ENCODE measurements around the gene CASP10.

The CASP10 gene

GRCh38 chr2:201263779-201264178 is 80.8 kb downstream of the CASP10 start:
- no peaks in the 10 kb centered on the region for H3K36me3 ChIP-seq (ENCODE audit: control insufficient read depth, insufficient read depth, low read length)
- H3K9ac ChIP-seq (ENCODE audit: low read length), result no peak overlapping the region
- no peak overlapping the region for H3K4me3 ChIP-seq (ENCODE audit: low read depth, low read length)
- no peaks in the 10 kb centered on the region for H3K9me3 ChIP-seq (ENCODE audit: control insufficient read depth, insufficient read depth, low read depth, low read length)
- H3K27ac ChIP-seq (ENCODE audit: low read depth, low read length), result no peak overlapping the region
- peaks cover 14% of the 10 kb centered on the region for H3K4me1 ChIP-seq (ENCODE audit: control insufficient read depth, insufficient read depth, low read length)
- no peaks in the 10 kb centered on the region for H3K27me3 ChIP-seq (ENCODE audit: control insufficient read depth, insufficient read depth, low read length)

GRCh38 chr2:201264472-201265173 is 81.7 kb downstream of the CASP10 start:
- Histone ChIP-seq H3K4me1 (ENCODE audit: control insufficient read depth, insufficient read depth, low read length) (peaks cover 6% of the 10 kb centered on the region; the same call in 1 of the 2 replicates), H3K9me3 (ENCODE audit: control insufficient read depth, insufficient read depth, low read depth, low read length) (no peaks in the 10 kb centered on the region), H3K4me3 (ENCODE audit: low read depth, low read length) (no peak overlapping the region), H3K36me3 (ENCODE audit: control insufficient read depth, insufficient read depth, low read length) (no peaks in the 10 kb centered on the region), H3K9ac (ENCODE audit: low read length) (no peak overlapping the region), H3K27ac (ENCODE audit: low read depth, low read length) (no peak overlapping the region), H3K27me3 (ENCODE audit: control insufficient read depth, insufficient read depth, low read length) (no peaks in the 10 kb centered on the region)

- H3K9ac ChIP-seq (ENCODE audit: low read length), result no peak overlapping the region
- no peaks in the 10 kb centered on the region for H3K9me3 ChIP-seq (ENCODE audit: control insufficient read depth, insufficient read depth, low read depth, low read length)
- H3K4me1 ChIP-seq (ENCODE audit: control insufficient read depth, insufficient read depth, low read length), result no peaks in the 10 kb centered on the region
- no peak overlapping the region for H3K27ac ChIP-seq (ENCODE audit: low read depth, low read length)
- H3K27me3 ChIP-seq (ENCODE audit: control insufficient read depth, insufficient read depth, low read length), result no peaks in the 10 kb centered on the region
- no peak overlapping the region for H3K4me3 ChIP-seq (ENCODE audit: low read depth, low read length)
- H3K36me3 ChIP-seq (ENCODE audit: control insufficient read depth, insufficient read depth, low read length), result no peaks in the 10 kb centered on the region
Measured at GRCh38 chr2:201266629-201267028, 83.7 kb downstream of the CASP10 start.

- no peak overlapping the region for H3K4me3 ChIP-seq (ENCODE audit: low read depth, low read length)
- no peaks in the 10 kb centered on the region for H3K9me3 ChIP-seq (ENCODE audit: control insufficient read depth, insufficient read depth, low read depth, low read length)
- H3K27ac ChIP-seq (ENCODE audit: low read depth, low read length), result no peak overlapping the region
- H3K36me3 ChIP-seq (ENCODE audit: control insufficient read depth, insufficient read depth, low read length), result no peaks in the 10 kb centered on the region
- H3K4me1 ChIP-seq (ENCODE audit: control insufficient read depth, insufficient read depth, low read length), result no peaks in the 10 kb centered on the region
- no peaks in the 10 kb centered on the region for H3K27me3 ChIP-seq (ENCODE audit: control insufficient read depth, insufficient read depth, low read length)
- H3K9ac ChIP-seq (ENCODE audit: low read length), result no peak overlapping the region
Measured at GRCh38 chr2:201267278-201268030, 84.5 kb downstream of the CASP10 start.

GRCh38 chr2:201269764-201270163 is 86.8 kb downstream of the CASP10 start:
- Histone ChIP-seq H3K4me1 (ENCODE audit: control insufficient read depth, insufficient read depth, low read length) (no peaks in the 10 kb centered on the region), H3K4me3 (ENCODE audit: low read depth, low read length) (no peak overlapping the region), H3K9me3 (ENCODE audit: control insufficient read depth, insufficient read depth, low read depth, low read length) (no peaks in the 10 kb centered on the region), H3K27ac (ENCODE audit: low read depth, low read length) (no peak overlapping the region), H3K9ac (ENCODE audit: low read length) (no peak overlapping the region), H3K36me3 (ENCODE audit: control insufficient read depth, insufficient read depth, low read length) (no peaks in the 10 kb centered on the region), H3K27me3 (ENCODE audit: control insufficient read depth, insufficient read depth, low read length) (no peaks in the 10 kb centered on the region)

GRCh38 chr2:201270293-201271001 is 87.5 kb downstream of the CASP10 start:
- H3K4me3 ChIP-seq (ENCODE audit: low read depth, low read length), result no peak overlapping the region
- no peaks in the 10 kb centered on the region for H3K4me1 ChIP-seq (ENCODE audit: control insufficient read depth, insufficient read depth, low read length)
- H3K27ac ChIP-seq (ENCODE audit: low read depth, low read length), result no peak overlapping the region
- H3K27me3 ChIP-seq (ENCODE audit: control insufficient read depth, insufficient read depth, low read length), result no peaks in the 10 kb centered on the region
- no peaks in the 10 kb centered on the region for H3K36me3 ChIP-seq (ENCODE audit: control insufficient read depth, insufficient read depth, low read length)
- no peaks in the 10 kb centered on the region for H3K9me3 ChIP-seq (ENCODE audit: control insufficient read depth, insufficient read depth, low read depth, low read length)
- no peak overlapping the region for H3K9ac ChIP-seq (ENCODE audit: low read length)

GRCh38 chr2:201271917-201272316 is 89.0 kb downstream of the CASP10 start:
- Histone ChIP-seq H3K27ac (ENCODE audit: low read depth, low read length) (no peak overlapping the region), H3K27me3 (ENCODE audit: control insufficient read depth, insufficient read depth, low read length) (no peaks in the 10 kb centered on the region), H3K9me3 (ENCODE audit: control insufficient read depth, insufficient read depth, low read depth, low read length) (no peaks in the 10 kb centered on the region), H3K36me3 (ENCODE audit: control insufficient read depth, insufficient read depth, low read length) (no peaks in the 10 kb centered on the region), H3K4me1 (ENCODE audit: control insufficient read depth, insufficient read depth, low read length) (no peaks in the 10 kb centered on the region), H3K4me3 (ENCODE audit: low read depth, low read length) (no peak overlapping the region), H3K9ac (ENCODE audit: low read length) (no peak overlapping the region)

- no peak overlapping the region for H3K4me3 ChIP-seq (ENCODE audit: low read depth, low read length)
- H3K4me1 ChIP-seq (ENCODE audit: control insufficient read depth, insufficient read depth, low read length), result no peaks in the 10 kb centered on the region
- H3K27ac ChIP-seq (ENCODE audit: low read depth, low read length), result no peak overlapping the region
- H3K27me3 ChIP-seq (ENCODE audit: control insufficient read depth, insufficient read depth, low read length), result no peaks in the 10 kb centered on the region
- H3K9me3 ChIP-seq (ENCODE audit: control insufficient read depth, insufficient read depth, low read depth, low read length), result no peaks in the 10 kb centered on the region
- no peaks in the 10 kb centered on the region for H3K36me3 ChIP-seq (ENCODE audit: control insufficient read depth, insufficient read depth, low read length)
- no peak overlapping the region for H3K9ac ChIP-seq (ENCODE audit: low read length)
Measured at GRCh38 chr2:201273330-201273983, 90.5 kb downstream of the CASP10 start.

GRCh38 chr2:201275069-201275468 is 92.1 kb downstream of the CASP10 start:
- H3K9ac ChIP-seq (ENCODE audit: low read length), result no peak overlapping the region
- H3K9me3 ChIP-seq (ENCODE audit: control insufficient read depth, insufficient read depth, low read depth, low read length), result no peaks in the 10 kb centered on the region
- no peaks in the 10 kb centered on the region for H3K27me3 ChIP-seq (ENCODE audit: control insufficient read depth, insufficient read depth, low read length)
- H3K4me3 ChIP-seq (ENCODE audit: low read depth, low read length), result no peak overlapping the region
- H3K4me1 ChIP-seq (ENCODE audit: control insufficient read depth, insufficient read depth, low read length), result no peaks in the 10 kb centered on the region
- no peaks in the 10 kb centered on the region for H3K36me3 ChIP-seq (ENCODE audit: control insufficient read depth, insufficient read depth, low read length)
- H3K27ac ChIP-seq (ENCODE audit: low read depth, low read length), result no peak overlapping the region

GRCh38 chr2:201275990-201276389 is 93.0 kb downstream of the CASP10 start:
- Histone ChIP-seq H3K9ac (ENCODE audit: low read length) (no peak overlapping the region), H3K4me3 (ENCODE audit: low read depth, low read length) (no peak overlapping the region), H3K27ac (ENCODE audit: low read depth, low read length) (no peak overlapping the region), H3K27me3 (ENCODE audit: control insufficient read depth, insufficient read depth, low read length) (no peaks in the 10 kb centered on the region), H3K4me1 (ENCODE audit: control insufficient read depth, insufficient read depth, low read length) (no peaks in the 10 kb centered on the region), H3K9me3 (ENCODE audit: control insufficient read depth, insufficient read depth, low read depth, low read length) (no peaks in the 10 kb centered on the region), H3K36me3 (ENCODE audit: control insufficient read depth, insufficient read depth, low read length) (no peaks in the 10 kb centered on the region)
